8988T (cell line): ENCODE results near the gene SV2B.

Experiments used
- DNase-seq: peaks from one replicate; pipeline ENCODE4 v3.0.0; 2011

The SV2B gene

DNA sequence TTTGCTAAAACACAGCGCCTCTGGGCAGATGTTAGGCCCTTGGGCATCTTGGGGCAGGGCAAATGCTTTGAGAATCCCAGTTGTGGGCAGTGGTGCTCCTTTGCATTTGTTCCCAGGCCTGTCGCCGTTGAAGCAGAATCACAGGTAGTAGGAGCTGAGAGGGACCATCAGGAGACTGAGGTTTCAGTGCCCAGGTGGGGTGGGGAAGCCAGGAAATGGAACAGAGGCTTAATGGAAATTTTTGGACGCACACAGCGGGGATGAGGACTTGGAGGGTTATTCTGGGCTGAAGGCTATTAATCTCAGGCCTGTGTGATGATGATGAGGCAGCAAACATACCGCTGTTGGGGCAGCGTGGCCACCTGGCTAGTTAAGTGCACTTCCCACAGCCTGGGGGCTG is 99.5 kb downstream of the SV2B start:
- DNase-seq: no peak

GRCh38 chr15:91200101-91200754 is 100.2 kb downstream of the SV2B start:
- no peak for DNase-seq

DNA sequence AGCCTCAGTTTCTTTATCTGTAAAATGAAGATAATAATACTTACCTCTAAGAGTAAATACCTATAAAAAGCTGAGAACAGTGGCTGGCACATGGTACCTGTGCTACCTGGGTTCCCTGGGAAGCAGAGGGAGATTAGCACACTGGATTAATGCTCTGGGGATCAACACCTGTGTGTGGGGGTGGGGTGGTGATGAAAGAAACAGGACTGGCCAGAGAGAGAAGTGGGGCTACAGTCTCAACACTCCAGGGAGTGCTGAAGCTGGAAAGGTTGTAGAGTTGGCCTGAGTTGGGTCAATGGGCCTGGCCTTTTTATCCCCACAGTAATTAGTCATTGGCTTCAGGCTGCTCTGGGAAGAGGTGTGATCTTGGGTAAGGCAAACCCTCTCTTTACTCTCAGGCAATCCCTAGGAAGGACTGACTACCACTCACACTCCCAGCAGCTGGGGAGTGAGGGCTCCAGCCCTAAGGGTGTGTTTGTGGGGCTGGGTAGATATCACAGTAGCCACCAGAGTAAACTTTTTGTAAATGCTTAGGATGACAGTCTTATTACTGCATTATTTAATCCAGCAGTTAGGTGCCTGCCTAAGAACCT is 102.5 kb downstream of the SV2B start:
- no peak for DNase-seq

- no peak for DNase-seq
Measured at GRCh38 chr15:91203619-91204203, 103.7 kb downstream of the SV2B start.

DNA sequence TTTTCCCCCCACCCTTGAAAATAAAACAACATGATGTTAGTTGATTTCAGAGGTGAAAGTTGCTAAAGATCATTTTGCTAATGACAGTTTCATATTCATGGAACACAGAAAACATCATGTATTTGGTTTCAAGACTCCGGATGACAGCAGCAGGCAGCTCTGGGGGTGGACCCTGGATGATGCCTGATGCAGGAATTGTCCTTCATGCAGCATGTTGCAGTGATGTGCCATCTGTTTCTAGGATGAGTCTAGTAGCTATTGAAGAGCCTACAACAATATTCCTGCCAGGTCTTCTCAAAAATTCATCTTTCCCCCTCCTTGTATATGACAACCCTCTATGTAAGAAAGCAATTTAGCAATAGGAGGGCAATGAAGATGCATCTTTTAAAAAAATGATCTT is 108.3 kb downstream of the SV2B start:
- DNase-seq: no peak

GRCh38 chr15:91209318-91209717 is 109.3 kb downstream of the SV2B start:
- DNase-seq: no peak

GRCh38 chr15:91209726-91210125 is 109.7 kb downstream of the SV2B start:
- no peak for DNase-seq

- DNase-seq: no peak
Measured at GRCh38 chr15:91214675-91215590, 114.9 kb downstream of the SV2B start.

DNA sequence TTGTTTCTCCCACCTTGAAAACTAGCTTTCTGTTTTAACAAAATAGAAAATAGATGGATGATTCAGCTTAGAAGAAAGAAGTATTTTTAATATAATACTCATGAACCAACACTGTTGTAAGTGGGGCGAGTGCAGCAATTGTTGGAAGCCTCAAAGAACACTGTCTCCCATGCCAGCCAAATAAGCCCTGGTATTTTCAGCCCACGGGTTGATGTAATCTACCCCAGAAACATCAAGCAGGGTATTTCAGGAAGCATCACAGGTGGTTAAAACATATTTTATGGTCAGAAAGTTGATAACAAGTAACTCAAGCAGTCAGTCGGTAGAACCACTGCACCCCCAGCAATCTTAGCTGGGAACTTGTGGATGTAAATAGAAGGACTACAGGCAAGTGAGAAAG is 115.9 kb downstream of the SV2B start:
- DNase-seq: no peak

DNA sequence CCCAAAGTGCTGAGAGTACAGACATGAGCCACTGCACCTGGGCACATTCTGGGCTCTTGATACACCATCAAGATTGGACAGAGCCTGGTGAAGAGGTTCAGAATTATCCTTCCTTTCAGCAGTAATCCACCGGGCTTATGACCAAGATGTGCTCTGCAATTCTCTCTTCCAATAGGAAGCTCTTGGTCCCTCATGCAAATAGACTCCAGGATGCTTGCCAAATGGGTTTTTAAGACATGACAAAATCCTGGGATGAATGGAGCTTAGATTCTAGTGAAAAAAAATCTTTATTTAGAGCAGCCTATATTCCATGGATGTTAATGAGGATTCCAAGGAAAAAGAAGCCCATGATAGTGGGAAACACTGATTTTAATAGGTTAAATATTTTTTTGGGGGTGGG is 119.1 kb downstream of the SV2B start:
- no peak for DNase-seq

- DNase-seq: no peak
Measured at GRCh38 chr15:91222052-91222451, 122.0 kb downstream of the SV2B start.

GRCh38 chr15:91223863-91224262 is 123.8 kb downstream of the SV2B start:
- no peak for DNase-seq

DNA sequence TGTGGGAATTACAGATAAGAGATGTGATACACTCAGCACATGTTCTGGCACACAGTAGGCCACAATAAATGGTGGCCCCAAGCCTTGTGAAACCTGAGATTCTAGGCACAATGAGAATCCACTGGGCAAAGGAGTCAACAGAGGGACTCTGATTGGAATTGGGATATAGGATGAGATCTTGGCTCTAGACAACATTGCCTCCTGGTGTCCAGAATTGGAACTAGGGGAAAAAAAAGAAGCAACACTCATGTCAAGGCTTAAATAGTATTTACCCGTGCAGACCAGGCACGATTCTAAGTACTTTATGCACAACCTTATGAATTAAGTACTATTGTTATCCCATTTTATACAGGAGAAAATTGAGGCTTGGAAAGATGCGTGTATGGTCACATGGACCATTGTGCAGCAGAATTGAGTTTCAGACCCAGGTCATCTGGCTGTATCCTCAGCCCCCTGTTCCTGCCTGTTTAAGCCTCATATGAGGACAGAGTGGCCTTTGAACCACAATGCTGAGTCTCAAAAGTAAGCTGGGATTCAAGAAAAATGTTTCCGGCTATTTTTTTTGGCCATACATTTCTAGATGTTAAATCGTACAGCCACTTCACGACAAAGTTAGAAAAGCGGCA is 124.8 kb downstream of the SV2B start:
- peak; percentile 26 for DNase-seq

DNA sequence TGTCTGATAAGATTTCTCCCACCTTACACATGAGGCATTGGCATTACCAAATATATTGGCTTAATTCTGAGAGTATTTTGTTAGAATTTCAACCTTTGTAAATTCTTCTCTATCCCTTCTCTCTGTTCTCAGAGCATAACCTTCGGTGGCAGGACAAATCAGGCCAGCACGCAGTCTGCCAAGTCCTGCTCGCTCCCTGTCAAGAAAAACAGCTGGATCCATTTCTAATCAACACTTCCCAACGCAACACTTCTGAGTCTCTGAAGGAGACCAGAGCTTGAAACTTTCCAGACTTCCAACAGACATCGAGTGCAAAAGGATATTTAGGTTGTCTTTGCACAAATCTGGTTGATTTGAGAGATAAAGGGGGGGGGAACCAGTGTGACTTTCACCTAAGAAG is 125.7 kb downstream of the SV2B start:
- no peak for DNase-seq

DNA sequence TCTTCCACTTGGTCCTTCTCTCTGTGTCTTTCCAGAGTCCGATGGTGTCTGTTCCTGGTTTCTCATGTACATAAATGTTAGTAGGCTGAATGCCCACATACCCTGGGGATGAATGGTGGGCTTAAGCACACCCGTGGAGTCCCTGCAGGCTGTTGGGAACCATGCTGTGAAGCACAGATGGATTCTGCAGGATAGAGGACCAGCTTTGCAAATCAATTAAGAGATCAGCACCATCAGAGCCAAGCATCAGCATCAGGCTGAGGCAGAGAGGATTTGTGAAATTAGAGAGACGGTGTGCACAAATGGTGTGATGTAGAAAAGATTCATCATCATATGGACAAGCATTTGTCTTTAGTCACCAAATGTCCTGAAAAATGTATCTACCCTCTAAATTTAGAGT is 127.1 kb downstream of the SV2B start:
- no peak for DNase-seq

DNA sequence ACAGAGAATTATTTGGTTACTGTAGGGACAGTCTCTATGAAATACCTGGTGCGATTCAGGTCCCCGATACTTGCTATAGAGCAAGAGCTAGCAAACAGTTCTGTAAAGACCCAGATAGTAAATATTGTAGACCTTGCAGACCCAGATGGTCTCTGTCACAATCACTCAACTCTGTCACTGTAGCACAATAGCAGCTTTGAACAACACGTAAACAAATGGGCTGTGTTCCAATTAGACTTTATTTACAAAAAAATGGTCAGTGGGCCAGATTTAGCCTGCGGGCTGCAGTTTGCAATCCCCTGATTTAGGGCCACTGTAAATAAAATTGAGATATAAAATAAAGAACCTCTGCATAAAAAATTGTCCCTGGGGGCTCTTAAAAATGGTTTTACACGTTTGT is 127.7 kb downstream of the SV2B start:
- no peak for DNase-seq

DNA sequence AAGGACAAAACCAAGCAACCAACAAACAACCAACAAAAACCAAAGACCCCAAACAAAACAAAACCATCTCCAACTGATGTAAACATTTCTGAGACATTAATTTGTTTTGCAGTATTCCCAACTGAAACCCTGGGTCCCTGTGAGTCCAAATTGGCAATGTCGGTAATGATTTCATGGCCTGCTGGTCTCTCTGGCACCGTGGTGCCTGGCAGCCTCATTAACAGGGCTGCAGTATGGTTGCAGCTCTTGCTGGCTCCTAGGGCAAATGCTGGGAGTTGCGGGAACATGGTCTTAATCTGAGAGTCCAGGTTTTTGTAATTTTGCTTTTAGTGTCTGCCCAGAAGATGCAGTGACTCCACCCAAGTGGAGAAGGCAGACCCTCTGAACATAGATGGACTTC is 128.3 kb downstream of the SV2B start:
- no peak for DNase-seq

- no peak for DNase-seq
Measured at GRCh38 chr15:91228890-91229289, 128.8 kb downstream of the SV2B start.

DNA sequence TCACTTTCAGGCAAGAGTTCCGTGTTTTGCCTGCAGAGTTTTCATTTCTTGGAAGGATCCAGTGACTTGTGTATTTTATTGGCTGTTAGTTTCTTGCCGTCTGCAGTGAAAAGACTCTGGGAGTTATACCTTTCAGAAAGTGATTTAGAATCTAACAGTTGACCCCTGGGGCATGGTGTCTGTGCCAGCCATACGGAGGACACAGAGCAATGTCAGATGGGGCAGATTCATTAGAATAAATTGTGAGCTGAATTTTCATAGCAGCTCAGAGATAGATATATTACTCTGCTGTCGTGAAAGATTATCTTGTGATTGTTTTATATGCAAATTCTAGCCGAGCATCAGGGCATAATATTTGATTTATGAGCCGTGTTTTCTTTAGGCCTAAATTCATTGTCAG is 131.6 kb downstream of the SV2B start:
- DNase-seq: no peak

DNA sequence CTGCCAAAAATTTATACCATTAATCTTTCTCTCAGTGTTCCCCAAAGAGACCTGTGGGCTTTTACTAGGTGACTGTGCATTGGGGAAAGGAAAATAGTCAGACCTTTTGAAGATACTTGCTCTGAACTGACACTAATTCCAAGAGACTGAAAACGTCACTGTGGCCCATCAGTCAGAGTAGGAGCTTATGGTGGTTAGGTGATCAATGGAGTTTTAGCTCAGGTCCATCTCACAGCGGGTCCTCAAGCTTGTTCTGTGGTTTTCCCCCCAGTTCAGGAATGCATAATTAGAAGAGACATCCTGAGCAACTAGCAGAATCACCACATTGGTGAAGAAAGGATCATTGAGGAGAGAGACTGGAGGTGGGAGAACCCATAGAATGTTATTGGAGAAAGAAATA is 134.7 kb downstream of the SV2B start:
- DNase-seq: no peak

GRCh38 chr15:91235376-91235775 is 135.3 kb downstream of the SV2B start:
- no peak for DNase-seq

GRCh38 chr15:91237445-91237844 is 137.4 kb downstream of the SV2B start:
- DNase-seq: no peak
